ENCODE data around the gene ANKRD52. TPM values are rescaled to one million over a fixed set of nuclear protein-coding genes. Genes with fewer than 3 reads are reported as not detected.

ANKRD52 gene
- total and polyA plus RNA-seq, 10 of the 15 experiments (the other 5 are each of a cell fraction or from before 2014, with no cell fraction given) = 0.90 to 55.3 (median 16.1) TPM

DNA sequence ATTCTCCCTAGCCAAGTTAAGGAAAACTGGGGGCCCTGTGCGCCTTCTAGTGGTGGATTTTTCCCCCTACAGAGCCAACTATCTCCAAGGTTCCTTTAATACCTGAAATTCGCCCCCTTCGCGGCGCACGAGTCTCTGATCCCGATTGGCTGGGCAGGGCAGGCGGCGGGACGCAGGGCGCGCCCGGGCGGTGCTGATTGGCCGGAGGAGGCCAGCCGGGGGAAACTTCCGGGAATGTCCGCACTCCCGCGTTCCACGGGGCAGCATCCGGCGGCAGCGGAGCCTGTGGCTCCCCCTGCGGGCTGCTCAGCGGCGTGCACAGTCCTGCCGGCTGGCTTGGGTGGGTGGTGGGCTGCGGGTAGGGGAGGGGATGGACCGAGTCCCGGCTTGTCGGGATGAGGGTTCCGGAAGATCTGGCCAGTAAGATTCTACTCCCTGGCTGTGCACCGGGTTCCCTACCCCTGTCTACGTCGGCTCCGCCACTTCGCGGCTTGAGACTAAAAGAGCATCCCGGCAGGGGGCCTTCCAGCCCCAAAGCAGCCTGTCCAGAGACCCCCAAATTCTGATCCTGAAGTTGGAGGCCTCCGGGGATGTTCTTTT is 34.0 kb downstream of the ANKRD52 start, which contains the start of gene NABP2 (continued):
- TF ChIP-seq CUX1 (IDR thresholded peaks at IDR 0.05; ENCODE audit: insufficient replicate concordance, low read depth, low read length) (no peak), DPF2 (IDR thresholded peaks at IDR 0.05) (peak; percentile 36; the same call in 1 of the 2 replicates), BCL11A (IDR thresholded peaks at IDR 0.05; ENCODE audit: low read depth, low read length) (no peak), ZBTB33 (IDR thresholded peaks at IDR 0.05) (peak; percentile 42; the same call in 1 of the 2 replicates), NFYA (IDR thresholded peaks at IDR 0.05; ENCODE audit: borderline replicate concordance, low read depth, low read length) (no peak; the same call in 1 of the 2 replicates), PKNOX1 (IDR thresholded peaks at IDR 0.05) (no peak), ZSCAN29 (IDR thresholded peaks at IDR 0.05) (peak; percentile 96), RFX5 (IDR thresholded peaks at IDR 0.05; ENCODE audit: low read depth, low read length) (peak; percentile 86), POLR2AphosphoS5 (IDR thresholded peaks at IDR 0.05; ENCODE audit: low read length) (peak; percentile 29; the same call in 1 of the 2 replicates), LARP7 (IDR thresholded peaks at IDR 0.05) (no peak), USF1 (IDR thresholded peaks at IDR 0.05; ENCODE audit: borderline replicate concordance, extremely low read length, insufficient read depth, low read depth, low read length) (peak; percentile 32), SKIL (IDR thresholded peaks at IDR 0.05; ENCODE audit: low read depth, poor library complexity, severe bottlenecking) (no peak), SMAD5 (IDR thresholded peaks at IDR 0.05; ENCODE audit: low read depth) (no peak), SMAD1 (IDR thresholded peaks at IDR 0.05; ENCODE audit: low read depth, partially characterized antibody) (no peak), POLR2A (IDR thresholded peaks at IDR 0.05; ENCODE audit: low read depth, low read length) (peak; percentile 78), TAF1 (IDR thresholded peaks at IDR 0.05; ENCODE audit: borderline replicate concordance, low read depth, low read length) (0 out of 2 replicates have a peak, but pooled peaks have one; percentile 46)
- TF ChIP-seq, protein P1, sequence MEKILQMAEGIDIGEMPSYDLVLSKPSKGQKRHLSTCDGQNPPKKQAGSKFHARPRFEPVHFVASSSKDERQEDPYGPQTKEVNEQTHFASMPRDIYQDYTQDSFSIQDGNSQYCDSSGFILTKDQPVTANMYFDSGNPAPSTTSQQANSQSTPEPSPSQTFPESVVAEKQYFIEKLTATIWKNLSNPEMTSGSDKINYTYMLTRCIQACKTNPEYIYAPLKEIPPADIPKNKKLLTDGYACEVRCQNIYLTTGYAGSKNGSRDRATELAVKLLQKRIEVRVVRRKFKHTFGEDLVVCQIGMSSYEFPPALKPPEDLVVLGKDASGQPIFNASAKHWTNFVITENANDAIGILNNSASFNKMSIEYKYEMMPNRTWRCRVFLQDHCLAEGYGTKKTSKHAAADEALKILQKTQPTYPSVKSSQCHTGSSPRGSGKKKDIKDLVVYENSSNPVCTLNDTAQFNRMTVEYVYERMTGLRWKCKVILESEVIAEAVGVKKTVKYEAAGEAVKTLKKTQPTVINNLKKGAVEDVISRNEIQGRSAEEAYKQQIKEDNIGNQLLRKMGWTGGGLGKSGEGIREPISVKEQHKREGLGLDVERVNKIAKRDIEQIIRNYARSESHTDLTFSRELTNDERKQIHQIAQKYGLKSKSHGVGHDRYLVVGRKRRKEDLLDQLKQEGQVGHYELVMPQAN (conservative IDR thresholded peaks at IDR 0.05) = no peak

Measured in GM12878 (cell line).